Upper lobe of left lung (tissue), 4 donors: Measurements from ENCODE around the gene CFAP100.

ENCODE experiments used
- POLR2A ChIP-seq, 4 donors: fragments of 450-650 bp; IDR thresholded peaks; one replicate each; pipeline ENCODE4 v1.5.1; 2016 to 2017; ENCODE audit warnings: antibody characterized with exemption in 4 of 4, mild to moderate bottlenecking in 2 of 4
- POLR2AphosphoS5 ChIP-seq, 2 donors: sonication (generic); formaldehyde crosslinking; IDR thresholded peaks; one replicate each; pipeline ENCODE4 v1.5.1; 2017; ENCODE audit warnings: antibody characterized with exemption in 2 of 2
- TF ChIP-seq, protein P1 (sequence below), 6 experiments: fragments of 450-650 bp in 4 of 6; fragments of 200-600 bp in 2 of 6; sonication (generic) in 2 of 6; IDR thresholded peaks; one replicate each; pipeline ENCODE4 v1.5.1; 2016 to 2019; ENCODE audit warnings: antibody characterized with exemption in 6 of 6

DNA sequence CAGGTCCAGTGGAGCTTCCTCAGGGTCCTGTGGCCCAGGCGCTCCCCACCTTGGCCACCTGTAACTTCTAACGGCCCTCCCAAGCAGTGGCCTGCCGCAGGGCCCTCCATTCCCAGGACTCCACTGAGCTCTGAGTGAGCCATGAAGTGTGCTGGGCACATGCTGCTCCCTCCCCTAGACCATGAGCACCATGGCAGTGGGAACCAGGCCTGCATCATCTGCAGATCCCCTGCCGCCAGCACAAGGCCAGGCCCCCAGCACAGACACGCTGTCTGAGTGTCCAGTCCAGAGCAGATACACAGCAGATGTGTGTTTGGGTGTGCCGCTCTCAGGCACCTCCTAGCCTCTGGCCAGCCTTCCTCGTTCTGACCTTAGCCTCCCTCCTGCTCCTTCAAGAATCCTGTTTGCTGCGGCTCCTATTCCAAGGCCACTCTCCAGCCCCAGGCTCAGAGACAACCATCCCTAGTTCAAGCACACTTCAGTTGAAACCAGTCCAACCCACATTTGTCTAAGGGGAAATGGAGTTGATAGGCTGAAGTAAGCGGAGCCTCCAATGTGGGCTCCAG, 30.5 kb upstream of the CFAP100 start:
- TF ChIP-seq, protein P1, sequence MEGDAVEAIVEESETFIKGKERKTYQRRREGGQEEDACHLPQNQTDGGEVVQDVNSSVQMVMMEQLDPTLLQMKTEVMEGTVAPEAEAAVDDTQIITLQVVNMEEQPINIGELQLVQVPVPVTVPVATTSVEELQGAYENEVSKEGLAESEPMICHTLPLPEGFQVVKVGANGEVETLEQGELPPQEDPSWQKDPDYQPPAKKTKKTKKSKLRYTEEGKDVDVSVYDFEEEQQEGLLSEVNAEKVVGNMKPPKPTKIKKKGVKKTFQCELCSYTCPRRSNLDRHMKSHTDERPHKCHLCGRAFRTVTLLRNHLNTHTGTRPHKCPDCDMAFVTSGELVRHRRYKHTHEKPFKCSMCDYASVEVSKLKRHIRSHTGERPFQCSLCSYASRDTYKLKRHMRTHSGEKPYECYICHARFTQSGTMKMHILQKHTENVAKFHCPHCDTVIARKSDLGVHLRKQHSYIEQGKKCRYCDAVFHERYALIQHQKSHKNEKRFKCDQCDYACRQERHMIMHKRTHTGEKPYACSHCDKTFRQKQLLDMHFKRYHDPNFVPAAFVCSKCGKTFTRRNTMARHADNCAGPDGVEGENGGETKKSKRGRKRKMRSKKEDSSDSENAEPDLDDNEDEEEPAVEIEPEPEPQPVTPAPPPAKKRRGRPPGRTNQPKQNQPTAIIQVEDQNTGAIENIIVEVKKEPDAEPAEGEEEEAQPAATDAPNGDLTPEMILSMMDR (IDR thresholded peaks at IDR 0.05) = no peak
- no peak for TF ChIP-seq POLR2AphosphoS5 (IDR thresholded peaks at IDR 0.05)
- TF ChIP-seq POLR2A (IDR thresholded peaks at IDR 0.05) = no peak
